ENCODE results near the gene MINDY2. TPM values are rescaled to one million over a fixed set of nuclear protein-coding genes. Genes with fewer than 3 reads are reported as not detected.

MINDY2 gene
- total RNA-seq, 2 donors from 2014 or later = 20.1 to 30.0 TPM

DNA sequence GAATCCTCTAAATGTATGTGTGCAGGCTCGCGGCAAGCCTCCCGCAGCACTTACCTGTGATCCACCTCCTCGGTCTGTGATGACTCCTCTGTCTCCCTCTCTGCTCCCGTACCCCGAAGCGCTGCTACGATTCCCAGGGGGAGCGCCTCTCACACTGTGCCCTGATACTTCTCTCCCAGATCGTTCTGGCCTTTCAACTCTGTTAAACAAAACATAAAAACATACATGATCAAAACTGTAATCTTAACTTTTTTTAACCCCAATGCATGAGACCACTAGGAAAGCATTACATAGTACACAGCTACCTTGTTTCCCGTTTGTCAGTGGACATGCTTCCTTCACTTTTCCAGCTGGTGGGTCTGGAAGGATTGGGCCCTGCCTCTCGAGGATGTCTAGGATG, 115.8 kb downstream of the MINDY2 start:
- TF ChIP-seq, protein P1, sequence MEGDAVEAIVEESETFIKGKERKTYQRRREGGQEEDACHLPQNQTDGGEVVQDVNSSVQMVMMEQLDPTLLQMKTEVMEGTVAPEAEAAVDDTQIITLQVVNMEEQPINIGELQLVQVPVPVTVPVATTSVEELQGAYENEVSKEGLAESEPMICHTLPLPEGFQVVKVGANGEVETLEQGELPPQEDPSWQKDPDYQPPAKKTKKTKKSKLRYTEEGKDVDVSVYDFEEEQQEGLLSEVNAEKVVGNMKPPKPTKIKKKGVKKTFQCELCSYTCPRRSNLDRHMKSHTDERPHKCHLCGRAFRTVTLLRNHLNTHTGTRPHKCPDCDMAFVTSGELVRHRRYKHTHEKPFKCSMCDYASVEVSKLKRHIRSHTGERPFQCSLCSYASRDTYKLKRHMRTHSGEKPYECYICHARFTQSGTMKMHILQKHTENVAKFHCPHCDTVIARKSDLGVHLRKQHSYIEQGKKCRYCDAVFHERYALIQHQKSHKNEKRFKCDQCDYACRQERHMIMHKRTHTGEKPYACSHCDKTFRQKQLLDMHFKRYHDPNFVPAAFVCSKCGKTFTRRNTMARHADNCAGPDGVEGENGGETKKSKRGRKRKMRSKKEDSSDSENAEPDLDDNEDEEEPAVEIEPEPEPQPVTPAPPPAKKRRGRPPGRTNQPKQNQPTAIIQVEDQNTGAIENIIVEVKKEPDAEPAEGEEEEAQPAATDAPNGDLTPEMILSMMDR (IDR thresholded peaks at IDR 0.05) = no peak
- peaks cover 96% of the 10 kb centered on the region for H3K36me3 ChIP-seq
- no peak overlapping the region for H3K4me3 ChIP-seq
- no peak for DNase-seq (ENCODE audit: low spot score)
- H3K27ac ChIP-seq = no peak overlapping the region
- no peaks in the 10 kb centered on the region for H3K9me3 ChIP-seq
- H3K4me1 ChIP-seq = no peaks in the 10 kb centered on the region
- H3K27me3 ChIP-seq = no peaks in the 10 kb centered on the region

DNA sequence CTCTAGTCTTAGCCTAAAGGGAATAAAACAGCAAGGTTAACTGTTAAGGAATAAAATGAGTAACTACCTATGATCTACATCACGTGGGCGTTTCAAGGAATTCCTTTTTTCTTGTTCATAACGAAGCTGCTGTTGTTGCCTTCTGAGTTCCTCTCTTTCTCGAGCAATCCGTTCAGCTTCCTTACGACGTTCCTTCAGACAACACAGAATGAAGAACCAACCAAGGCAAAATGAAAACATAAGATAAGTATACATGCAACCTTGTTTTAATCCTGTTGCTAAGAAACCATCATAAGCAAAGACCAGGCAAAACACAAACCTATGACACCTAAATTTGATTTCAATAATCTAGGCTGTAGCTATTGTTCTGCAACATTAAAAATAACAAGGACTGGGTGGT, 118.3 kb downstream of the MINDY2 start:
- Histone ChIP-seq H3K4me3 (no peak overlapping the region), H3K9me3 (no peaks in the 10 kb centered on the region), H3K4me1 (no peaks in the 10 kb centered on the region), H3K27ac (no peak overlapping the region), H3K27me3 (no peaks in the 10 kb centered on the region), H3K36me3 (peaks cover 97% of the 10 kb centered on the region)
- TF ChIP-seq, protein P1 (IDR thresholded peaks at IDR 0.05) = no peak
- DNase-seq (ENCODE audit: low spot score) = no peak

DNA sequence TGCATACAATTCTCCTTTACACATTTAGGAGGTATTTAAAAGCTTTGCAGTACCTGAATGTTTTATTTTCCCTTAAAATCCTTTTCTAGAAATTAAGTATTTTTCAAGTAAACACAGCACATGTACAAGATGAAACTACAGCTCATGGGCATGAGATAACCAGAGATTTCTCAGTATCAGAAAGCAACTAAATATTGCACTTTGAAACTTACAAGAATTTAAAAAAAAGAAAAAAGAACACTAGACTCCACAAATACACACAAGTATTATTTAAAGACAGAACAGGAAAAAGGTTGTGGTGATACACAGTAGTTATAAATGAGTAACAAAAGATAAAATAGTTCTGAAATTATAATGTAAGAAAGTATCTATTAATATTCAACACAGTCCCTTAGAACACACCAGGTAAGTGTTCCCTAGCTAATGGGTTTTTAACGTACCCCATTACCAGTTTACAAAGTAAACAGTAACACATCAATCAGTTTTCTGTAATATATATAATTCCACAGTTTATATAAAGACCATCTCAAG, 127.1 kb downstream of the MINDY2 start:
- TF ChIP-seq, protein P1 (IDR thresholded peaks at IDR 0.05) = no peak
- Histone ChIP-seq H3K36me3 (peaks cover 55% of the 10 kb centered on the region), H3K4me3 (no peak overlapping the region), H3K27ac (no peak overlapping the region), H3K4me1 (no peaks in the 10 kb centered on the region), H3K27me3 (no peaks in the 10 kb centered on the region), H3K9me3 (no peaks in the 10 kb centered on the region)
- no peak for DNase-seq (ENCODE audit: low spot score)

DNA sequence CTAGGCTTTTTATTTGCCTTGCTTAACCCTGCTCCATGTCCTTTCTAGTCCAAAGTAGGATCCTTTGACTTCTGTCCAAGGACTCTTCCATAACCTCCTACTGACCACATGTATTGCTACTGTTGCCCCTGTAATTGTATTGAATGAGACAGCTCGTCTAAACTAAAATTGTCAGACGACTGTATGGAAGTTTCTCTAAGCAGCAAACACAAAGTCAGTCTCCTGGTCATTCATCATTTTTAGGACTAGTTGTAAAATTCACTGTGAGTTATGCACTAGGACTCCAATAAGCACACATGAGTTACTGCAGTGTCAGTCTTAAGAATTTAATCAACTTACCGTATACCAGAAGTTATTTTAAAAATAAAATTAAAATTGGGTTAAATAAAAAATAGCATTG, 129.5 kb downstream of the MINDY2 start:
- Histone ChIP-seq H3K36me3 (peaks cover 33% of the 10 kb centered on the region), H3K4me3 (no peak overlapping the region), H3K4me1 (no peaks in the 10 kb centered on the region), H3K27me3 (no peaks in the 10 kb centered on the region), H3K9me3 (no peaks in the 10 kb centered on the region), H3K27ac (no peak overlapping the region)
- TF ChIP-seq, protein P1 (IDR thresholded peaks at IDR 0.05) = no peak
- DNase-seq (ENCODE audit: low spot score) = no peak

DNA sequence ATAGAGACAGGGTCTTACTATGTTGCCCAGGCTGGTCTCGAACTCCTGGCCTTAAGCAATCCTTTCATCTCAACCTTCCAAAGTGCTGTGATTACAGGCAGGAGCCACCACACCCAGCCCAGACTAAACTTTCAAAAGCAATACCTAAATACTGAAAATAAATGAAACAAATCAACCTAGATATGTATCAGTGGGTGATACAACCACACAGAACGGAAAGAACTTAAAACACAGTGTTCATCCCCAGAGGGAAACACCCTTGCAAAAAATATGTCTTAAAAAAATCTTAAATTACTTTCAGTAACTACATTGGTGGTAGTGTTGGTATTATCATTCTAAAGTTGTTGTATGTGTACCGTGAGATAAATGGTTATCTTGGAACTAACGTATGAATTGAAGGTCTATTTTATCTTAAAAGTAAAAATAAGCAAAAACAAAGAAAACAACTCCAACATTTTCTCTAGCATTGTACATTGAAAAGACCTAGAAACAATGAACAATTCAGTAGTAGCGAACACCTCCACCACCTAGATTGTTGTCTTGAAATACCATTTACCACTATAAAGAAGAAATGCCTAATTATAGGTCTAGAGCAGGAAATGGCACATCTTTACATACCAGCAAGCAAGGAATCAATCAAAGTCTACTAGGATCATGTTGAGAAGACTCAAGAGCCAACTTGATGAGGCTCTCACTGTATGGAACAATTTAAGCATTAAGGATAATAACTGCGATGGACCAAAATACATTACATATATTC, 137.6 kb downstream of the MINDY2 start:
- H3K27me3 ChIP-seq = no peaks in the 10 kb centered on the region
- H3K9me3 ChIP-seq = no peaks in the 10 kb centered on the region
- peaks cover 18% of the 10 kb centered on the region for H3K36me3 ChIP-seq
- TF ChIP-seq, protein P1 (IDR thresholded peaks at IDR 0.05) = no peak
- peaks cover 0 to 8% of the 10 kb centered on the region in 2 donors for H3K4me1 ChIP-seq
- no peak overlapping the region for H3K27ac ChIP-seq
- no peak overlapping the region for H3K4me3 ChIP-seq
- DNase-seq (ENCODE audit: low spot score) = no peak

Measured in right atrium auricular region (tissue), 2 donors.